LNCAP (cell line): Measurements from ENCODE around the gene CENPT.

Source experiments
- TF ChIP-seq, protein P1 (sequence below): fragments of 450-650 bp; IDR thresholded peaks from 2 replicates; pipeline ENCODE4 v1.5.1; 2017; ENCODE audit warnings: mild to moderate bottlenecking

The CENPT gene

DNA sequence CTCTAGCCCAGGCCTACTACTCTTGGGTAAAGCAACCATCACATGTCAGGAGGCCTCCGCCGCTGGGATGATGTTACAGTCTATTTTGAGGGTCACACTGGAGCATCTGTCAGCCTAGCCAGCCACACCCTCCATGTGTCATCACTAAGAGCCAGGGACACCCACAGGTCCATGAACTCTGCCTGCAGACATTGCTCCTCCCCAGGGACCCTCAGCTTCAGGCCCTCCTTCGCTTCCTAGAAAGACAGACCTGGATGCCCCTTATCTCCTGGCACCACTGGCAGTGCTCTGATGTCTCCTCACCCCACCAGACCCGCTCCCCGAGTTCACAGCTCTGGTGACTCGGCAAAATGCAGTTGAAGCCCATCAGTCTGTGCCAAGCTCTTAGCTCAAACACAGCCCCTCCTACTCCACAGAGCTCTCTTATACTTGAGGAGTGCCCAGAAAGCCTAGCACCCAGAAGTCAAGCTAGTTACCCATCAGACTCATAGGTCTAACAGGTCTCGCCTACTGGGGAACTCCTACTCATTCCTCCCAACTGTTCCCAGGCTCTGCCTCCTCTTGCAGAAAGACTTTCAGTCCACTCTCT, 47.1 kb downstream of the CENPT start:
- TF ChIP-seq, protein P1, sequence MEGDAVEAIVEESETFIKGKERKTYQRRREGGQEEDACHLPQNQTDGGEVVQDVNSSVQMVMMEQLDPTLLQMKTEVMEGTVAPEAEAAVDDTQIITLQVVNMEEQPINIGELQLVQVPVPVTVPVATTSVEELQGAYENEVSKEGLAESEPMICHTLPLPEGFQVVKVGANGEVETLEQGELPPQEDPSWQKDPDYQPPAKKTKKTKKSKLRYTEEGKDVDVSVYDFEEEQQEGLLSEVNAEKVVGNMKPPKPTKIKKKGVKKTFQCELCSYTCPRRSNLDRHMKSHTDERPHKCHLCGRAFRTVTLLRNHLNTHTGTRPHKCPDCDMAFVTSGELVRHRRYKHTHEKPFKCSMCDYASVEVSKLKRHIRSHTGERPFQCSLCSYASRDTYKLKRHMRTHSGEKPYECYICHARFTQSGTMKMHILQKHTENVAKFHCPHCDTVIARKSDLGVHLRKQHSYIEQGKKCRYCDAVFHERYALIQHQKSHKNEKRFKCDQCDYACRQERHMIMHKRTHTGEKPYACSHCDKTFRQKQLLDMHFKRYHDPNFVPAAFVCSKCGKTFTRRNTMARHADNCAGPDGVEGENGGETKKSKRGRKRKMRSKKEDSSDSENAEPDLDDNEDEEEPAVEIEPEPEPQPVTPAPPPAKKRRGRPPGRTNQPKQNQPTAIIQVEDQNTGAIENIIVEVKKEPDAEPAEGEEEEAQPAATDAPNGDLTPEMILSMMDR, result no peak

DNA sequence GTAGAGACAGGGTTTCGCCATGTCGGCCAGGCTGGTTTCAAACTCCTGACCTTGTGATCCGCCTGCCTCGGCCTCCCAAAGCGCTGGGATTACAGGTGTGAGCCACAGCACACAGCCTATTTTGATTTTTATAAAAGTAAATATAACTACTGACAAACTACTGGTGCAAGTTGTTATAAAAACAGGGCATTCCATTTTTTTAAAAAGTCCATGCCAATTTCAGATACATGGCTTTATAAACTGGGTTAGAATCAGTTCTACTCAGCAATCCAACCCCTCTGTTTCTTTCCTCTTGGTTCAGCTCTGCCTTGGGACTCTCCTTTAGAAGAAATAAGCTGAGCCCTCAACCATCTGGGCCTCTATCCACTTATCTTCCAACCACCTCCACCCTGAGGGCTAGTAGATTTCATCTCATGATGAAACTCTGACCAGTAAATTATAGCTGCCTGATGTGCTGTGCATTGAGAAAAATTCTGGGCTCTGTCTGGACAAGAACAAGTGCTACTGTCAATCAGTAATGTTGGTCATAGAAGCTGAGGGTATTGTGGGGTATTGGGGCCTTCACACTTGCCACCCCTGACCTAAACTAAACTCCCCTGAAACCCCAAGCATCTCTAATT, 51.3 kb downstream of the CENPT start:
- TF ChIP-seq, protein P1, result no peak

DNA sequence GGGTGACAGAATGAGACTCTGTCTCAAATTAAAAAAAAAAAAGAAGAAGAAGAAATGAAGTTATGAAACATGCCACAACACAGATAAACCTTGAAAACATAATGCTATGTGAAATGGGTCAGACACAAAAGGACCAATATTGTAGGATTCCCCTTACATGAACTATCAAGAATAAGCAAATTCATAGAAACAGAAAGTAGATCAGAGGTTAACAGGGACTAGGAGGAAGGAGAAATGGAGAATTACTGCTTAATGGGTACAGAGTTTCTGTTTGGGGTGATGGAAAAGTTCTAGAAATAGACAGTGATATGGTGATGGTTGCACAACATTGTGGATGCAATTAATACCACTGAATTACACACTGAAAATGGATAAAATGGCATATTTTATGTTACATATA, 57.4 kb downstream of the CENPT start:
- TF ChIP-seq, protein P1, result no peak

DNA sequence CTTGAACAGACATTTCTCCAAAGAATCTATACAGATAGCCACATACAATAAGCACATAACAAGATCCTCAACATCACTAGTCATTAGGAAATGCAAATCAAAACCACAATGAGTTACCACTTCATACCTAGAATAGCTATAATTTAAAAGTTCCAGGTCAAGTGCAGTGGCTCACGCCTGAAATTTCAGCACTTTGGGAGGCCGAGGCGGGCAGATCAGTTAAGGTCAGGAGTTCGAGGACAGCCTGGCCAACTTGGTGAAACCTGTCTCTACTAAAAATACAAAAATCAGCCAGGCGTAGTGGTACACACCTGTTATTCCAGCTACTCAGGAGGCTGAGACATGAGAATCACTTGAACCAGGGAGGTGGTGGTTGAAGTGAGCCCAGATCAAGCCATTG, 61.0 kb downstream of the CENPT start:
- TF ChIP-seq, protein P1, result no peak

DNA sequence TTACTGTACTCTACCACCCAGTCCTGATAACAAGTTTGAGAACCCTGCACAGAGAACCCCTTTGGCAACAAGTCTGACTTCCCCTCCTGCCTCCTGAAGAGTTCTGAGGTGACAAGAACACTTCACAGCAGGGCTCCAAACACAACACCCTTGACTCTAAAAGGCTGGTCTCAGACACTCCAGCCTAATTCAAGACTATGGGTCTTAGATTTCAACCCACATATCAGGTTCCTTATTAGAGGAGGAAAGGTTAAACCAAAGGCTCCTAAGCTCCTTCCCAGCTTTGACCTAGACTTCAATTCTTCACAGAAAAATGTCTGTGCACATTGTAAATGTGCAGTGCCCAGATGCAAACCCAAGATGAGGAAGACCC, 64.2 kb downstream of the CENPT start:
- TF ChIP-seq, protein P1, result no peak

DNA sequence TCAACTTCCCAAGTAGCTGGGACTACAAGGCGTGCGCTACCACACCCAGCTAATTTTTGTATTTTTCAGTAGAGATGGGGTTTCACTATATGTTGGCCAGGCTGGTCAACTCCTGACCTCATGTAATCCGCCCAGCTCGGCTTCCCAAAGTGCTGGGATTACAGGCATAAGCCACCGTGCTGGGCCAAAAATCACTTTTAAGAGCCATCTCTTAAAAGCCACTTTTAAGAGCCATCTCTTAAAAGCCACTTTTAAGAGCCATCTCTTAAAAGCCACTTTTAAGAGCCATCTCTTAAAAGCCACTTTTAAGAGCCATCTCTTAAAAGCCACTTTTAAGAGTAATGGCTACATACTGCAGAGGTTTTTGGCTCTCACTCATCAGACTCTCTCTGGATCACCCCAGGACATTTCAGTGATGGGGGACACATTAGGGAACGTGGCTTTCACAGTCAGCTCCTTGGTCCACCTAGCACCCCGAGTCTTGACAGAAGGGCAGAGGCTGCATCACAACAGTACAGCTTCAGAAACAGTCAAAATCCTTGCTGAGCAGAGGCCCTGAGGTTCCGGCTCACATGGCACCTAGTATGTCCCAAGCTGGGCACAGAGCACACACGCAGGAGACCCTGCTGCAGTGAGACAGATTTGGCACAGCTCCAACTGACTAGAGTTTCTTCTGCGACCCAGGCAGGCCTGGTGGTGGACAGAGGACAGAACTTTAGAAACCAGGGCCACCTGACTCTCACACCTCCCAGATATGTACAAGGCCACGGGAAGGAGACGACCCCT, 64.7 kb downstream of the CENPT start:
- TF ChIP-seq, protein P1, result no peak

DNA sequence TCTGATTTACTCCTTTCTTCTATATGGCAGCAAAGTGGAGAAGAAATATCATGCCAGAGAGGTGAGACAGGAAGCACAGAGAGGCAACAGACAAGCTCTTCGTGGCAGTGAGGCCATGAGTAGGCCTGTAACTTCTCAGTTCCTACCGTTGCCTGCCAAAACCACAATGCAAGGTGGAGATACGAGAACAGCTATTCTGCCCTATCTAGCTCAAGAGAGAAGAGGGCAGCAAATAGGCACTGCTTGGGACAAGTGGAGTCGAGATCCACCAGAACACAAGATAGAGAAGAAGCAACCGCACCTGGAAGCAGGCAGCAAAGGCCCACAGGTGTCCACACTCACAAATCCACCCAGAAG, 66.0 kb downstream of the CENPT start:
- TF ChIP-seq, protein P1, result no peak
